Right cardiac atrium (tissue), 5 donors: Measurements from ENCODE around the gene RHBDF2. TPM values are rescaled to one million over a fixed set of nuclear protein-coding genes. Genes with fewer than 3 reads are reported as not detected.
"Not testable (repeated sequence)": the region's sequence is repeated elsewhere in the genome, so short reads cannot be mapped to it uniquely, and the experiment has no call there.

Experiments
- ATAC-seq, 2 donors: fragments of 200-7000 bp; cut with Tn5 transposase; one replicate each; pipeline versions ENCODE4 v1.8.0 to v1.9.1; 2020; ENCODE audit warnings: moderate library complexity in 2 of 2, mild to moderate bottlenecking in 1 of 2
- DNase-seq, 3 donors: peaks; one replicate each; pipeline ENCODE4 v3.0.0-alpha.2; 2020
- H3K27ac ChIP-seq: one replicate; pipeline ENCODE4 v1.5.1; 2013; ENCODE audit warnings: mild to moderate bottlenecking, low read length, control low read depth, moderate library complexity
- H3K27me3 ChIP-seq: one replicate; pipeline ENCODE4 v1.6.1; 2013; ENCODE audit not compliant: control insufficient read depth, insufficient read depth
- H3K4me1 ChIP-seq: one replicate; pipeline ENCODE4 v1.6.1; 2013; ENCODE audit warnings: low read length; ENCODE audit not compliant: control insufficient read depth, insufficient read depth
- H3K4me3 ChIP-seq: one replicate; pipeline ENCODE4 v1.5.1; 2013; ENCODE audit warnings: low read length, control low read depth
- H3K9me3 ChIP-seq: one replicate; pipeline ENCODE4 v1.6.1; 2013; ENCODE audit warnings: low read length; ENCODE audit not compliant: control insufficient read depth
- WGBS: extraction: QIAGEN DNeasy Blood & Tissue Kit; methylation state at CpG from one replicate; pipeline ENCODE4 v1.1.7; 2013; 5-methylcytosine and 5-hydroxymethylcytosine counted together
- intact Hi-C, 4 donors: fragments of 100-400 bp; cut with DNase I; formaldehyde crosslinking; loops; one replicate each; pipeline versions ENCODE4 v1.11.0 to v1.14.0; 2022 to 2023
- polyA plus RNA-seq: library from polyadenylated mRNA; stranded (reverse); fragments of 200-250 nt; gene quantifications from one replicate; pipeline ENCODE4 v1.2.3, GENCODE V29; 2013
- total RNA-seq, 4 donors: library from RNA; stranded (reverse); fragmentation: NEBNext Ultra II Directional; extraction: Animal tissue kit (Norgen Biotek cat#: 25700); gene quantifications; one replicate each; pipeline ENCODE4 v1.2.1, GENCODE V29; 2021
- donor health status: healthy with polysubstance abuse.
- donor health status: DM: no; HTN: yes; CAD: no.
- donor health status: DM: no; HTN: no; CAD: no.
- donor health status: DM: no; HTN: yes; CAD: no; lungs with severe emphysema.
- donor health status: DM: yes; HTN: yes; CAD: no.

Gene RHBDF2
- total and polyA plus RNA-seq, 5 donors: 10.2 to 16.4 (median 12.0) TPM

GRCh38 chr17:76537578-76538280, 36.5 kb upstream of the RHBDF2 start, which contains the start of gene CYGB:
Gene CYGB (minus strand): TSS chr17:76537709. CDS start chr17:76537542, 167 bp downstream.
- H3K27ac ChIP-seq: peak within 1 kb of the TSS; percentile 72
- H3K9me3 ChIP-seq: no peaks in the 10 kb centered on the region
- WGBS: 2% methylated on average over 95 of the region's 95 CpGs
- intact Hi-C loops: no loop called here
- H3K4me3 ChIP-seq: peak within 1 kb of the TSS; percentile 70
- ATAC-seq (peak; percentile 54 to 59), DNase-seq (peak; percentile 77 to 90 (median 89))
- peaks cover 3% of the 10 kb centered on the region for H3K4me1 ChIP-seq
- H3K27me3 ChIP-seq: no peaks in the 10 kb centered on the region

- peaks cover 3% of the 10 kb centered on the region for H3K4me1 ChIP-seq
- H3K9me3 ChIP-seq: no peaks in the 10 kb centered on the region
- peak overlapping the region; percentile 70 for H3K4me3 ChIP-seq
- intact Hi-C loops: no loop called here
- H3K27ac ChIP-seq: peak overlapping the region; percentile 72
- WGBS: 6% methylated on average over 26 of the region's 26 CpGs
- DNase-seq (peak; percentile 75 to 89 (median 87)), ATAC-seq (peak in 1 of 2 donors; percentile 8)
- no peaks in the 10 kb centered on the region for H3K27me3 ChIP-seq
Observed at GRCh38 chr17:76537288-76537577, 36.0 kb upstream of the RHBDF2 start.

- DNase-seq (no peak), ATAC-seq (no peak)
- Histone ChIP-seq H3K27ac (peak overlapping the region; percentile 72), H3K4me3 (peak overlapping the region; percentile 70), H3K27me3 (no peaks in the 10 kb centered on the region), H3K9me3 (no peaks in the 10 kb centered on the region), H3K4me1 (peaks cover 3% of the 10 kb centered on the region)
- WGBS: 47% methylated on average over 25 of the region's 25 CpGs
- intact Hi-C loops: no loop called here
Observed at GRCh38 chr17:76536511-76537287, 35.5 kb upstream of the RHBDF2 start.

- DNase-seq: peak; percentile 15 to 58 (median 52)
- ATAC-seq: no peak
- Histone ChIP-seq H3K4me3 (peak overlapping the region; percentile 70), H3K4me1 (peaks cover 9% of the 10 kb centered on the region), H3K9me3 (no peaks in the 10 kb centered on the region), H3K27ac (peak overlapping the region; percentile 50), H3K27me3 (no peaks in the 10 kb centered on the region)
- intact Hi-C loops: no loop called here
- 68% methylated on average over 19 of the region's 19 CpGs for WGBS
Observed at GRCh38 chr17:76535788-76536510, 34.7 kb upstream of the RHBDF2 start.

- H3K4me3 ChIP-seq: no peak overlapping the region
- intact Hi-C loops: no loop called here
- WGBS: 57% methylated on average over 7 of the region's 7 CpGs
- DNase-seq (peak; percentile 36 to 66 (median 59)), ATAC-seq (no peak)
- H3K27ac ChIP-seq: peak overlapping the region; percentile 50
- no peaks in the 10 kb centered on the region for H3K27me3 ChIP-seq
- no peaks in the 10 kb centered on the region for H3K9me3 ChIP-seq
- peaks cover 9% of the 10 kb centered on the region for H3K4me1 ChIP-seq
Observed at GRCh38 chr17:76534831-76535732, 33.9 kb upstream of the RHBDF2 start.

GRCh38 chr17:76533640-76534359, 32.6 kb upstream of the RHBDF2 start:
- H3K4me1 ChIP-seq, H3K4me3 ChIP-seq, H3K27me3 ChIP-seq, H3K9me3 ChIP-seq, ATAC-seq, intact Hi-C loops, H3K27ac ChIP-seq: not testable (repeated sequence)
- WGBS: 89% methylated on average over 9 of the region's 9 CpGs
- DNase-seq: peak in 2 of 3 donors; percentile 23 to 30

- H3K9me3 ChIP-seq: no peaks in the 10 kb centered on the region
- WGBS: 77% methylated on average over 8 of the region's 8 CpGs
- peak overlapping the region; percentile 66 for H3K27ac ChIP-seq
- DNase-seq (peak in 2 of 3 donors; percentile 34 to 52), ATAC-seq (no peak)
- no peaks in the 10 kb centered on the region for H3K27me3 ChIP-seq
- intact Hi-C loops: no loop called here
- peaks cover 9% of the 10 kb centered on the region for H3K4me1 ChIP-seq
- no peak overlapping the region for H3K4me3 ChIP-seq
Observed at GRCh38 chr17:76532072-76532651, 30.9 kb upstream of the RHBDF2 start.

GRCh38 chr17:76531486-76532038, 30.3 kb upstream of the RHBDF2 start:
- no peak overlapping the region for H3K4me3 ChIP-seq
- intact Hi-C loops: no loop called here
- DNase-seq (peak; percentile 29 to 52 (median 38)), ATAC-seq (no peak)
- 70% methylated on average over 18 of the region's 18 CpGs for WGBS
- no peaks in the 10 kb centered on the region for H3K9me3 ChIP-seq
- no peaks in the 10 kb centered on the region for H3K27me3 ChIP-seq
- peak overlapping the region; percentile 97 for H3K27ac ChIP-seq
- H3K4me1 ChIP-seq: peaks cover 9% of the 10 kb centered on the region

GRCh38 chr17:76530811-76531485, 29.7 kb upstream of the RHBDF2 start:
- Histone ChIP-seq H3K4me1 (peaks cover 9% of the 10 kb centered on the region), H3K9me3 (no peaks in the 10 kb centered on the region), H3K4me3 (no peak overlapping the region), H3K27ac (peak overlapping the region; percentile 97), H3K27me3 (no peaks in the 10 kb centered on the region)
- ATAC-seq: no peak
- DNase-seq: peak; percentile 24 to 71 (median 65)
- 74% methylated on average over 32 of the region's 32 CpGs for WGBS
- intact Hi-C loops: no loop called here
